Left hindlimb (tissue), 1 donor: Measurements from ENCODE around the gene TM2D3.
A peak's percentile ranks its signal among the peaks of the same experiment; 100 is the strongest.

Source experiments
- DNase-seq: peaks from one replicate; pipeline ENCODE4 v3.0.0-alpha.2; 2018

Gene TM2D3

DNA sequence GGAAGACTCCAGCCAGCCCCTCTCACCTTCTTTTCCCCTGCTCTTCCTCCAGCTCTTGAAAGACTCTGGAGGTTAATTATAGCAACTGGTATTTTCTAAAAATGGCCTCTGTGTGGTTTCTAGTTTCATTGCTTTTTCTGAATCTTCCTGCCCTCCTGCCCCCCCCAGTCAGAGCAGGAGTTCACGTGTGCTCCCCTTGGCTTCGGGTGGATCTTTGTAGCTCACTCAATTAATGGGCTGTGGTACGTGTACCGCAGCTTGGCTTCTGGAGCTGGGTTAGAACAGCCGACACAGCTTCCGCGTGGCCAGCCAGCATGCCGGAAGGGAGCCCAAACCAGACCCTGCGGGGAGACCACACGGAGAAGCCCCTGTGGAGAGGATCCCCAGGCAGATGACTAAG is 31.5 kb downstream of the TM2D3 start:
- peak; percentile 57 for DNase-seq

GRCh38 chr15:101619615-101619865 is 32.6 kb downstream of the TM2D3 start:
- no peak for DNase-seq

DNA sequence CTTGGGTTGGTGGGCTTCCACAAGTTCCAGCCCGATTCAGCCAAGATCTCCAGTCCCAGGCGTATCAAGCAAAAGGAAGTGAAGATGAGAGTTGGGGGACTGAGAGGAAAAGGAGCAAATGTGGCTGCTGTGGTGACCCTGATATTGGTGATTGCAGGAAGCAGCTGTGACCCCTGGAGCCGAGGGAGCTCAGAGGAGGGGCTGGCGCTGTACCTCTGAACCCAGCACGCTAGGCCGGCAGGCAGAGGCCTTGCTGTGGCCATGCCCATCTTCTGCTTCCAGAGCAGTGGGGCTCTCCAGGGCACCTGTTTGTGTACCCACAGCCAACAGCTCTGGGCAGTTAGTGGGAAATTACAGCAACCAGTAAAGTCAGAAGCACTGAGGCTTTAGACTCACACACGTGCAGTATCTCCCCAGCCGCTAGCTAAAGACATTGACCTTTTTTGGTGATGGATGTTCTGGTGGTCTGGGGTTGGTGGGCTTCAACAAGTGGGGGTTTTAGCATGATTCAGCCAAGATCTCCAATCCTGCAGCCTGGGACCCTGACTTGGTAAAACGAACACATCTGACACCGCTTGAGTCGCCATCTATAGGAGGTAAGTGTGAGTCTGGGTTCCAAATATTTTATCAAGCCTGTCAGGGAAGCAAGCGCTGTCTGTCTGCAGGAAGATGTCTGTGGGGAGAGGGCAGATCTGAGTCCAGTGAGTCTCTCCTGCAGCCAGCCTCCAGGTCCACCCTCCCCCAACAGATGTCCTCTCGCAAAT is 33.1 kb downstream of the TM2D3 start:
- no peak for DNase-seq

DNA sequence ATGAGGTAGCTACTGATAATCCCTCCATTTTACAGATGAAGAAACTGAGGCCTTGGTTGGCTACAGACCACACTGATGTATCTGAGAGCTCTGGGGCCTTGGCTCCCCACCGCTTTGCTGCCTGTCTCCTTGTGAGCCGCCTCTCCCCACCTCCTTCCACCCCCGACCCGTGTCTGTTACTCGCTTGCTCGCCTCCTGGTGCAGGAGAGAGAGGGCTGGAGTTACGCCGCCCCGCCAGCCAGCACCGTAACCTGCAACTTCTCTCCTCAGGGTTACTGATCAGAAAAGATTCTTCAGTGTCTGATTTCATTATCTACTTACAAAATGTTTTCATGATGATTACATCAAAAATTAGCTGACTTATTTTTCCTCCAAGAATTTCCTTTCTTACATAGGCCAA is 34.1 kb downstream of the TM2D3 start:
- DNase-seq: no peak

DNA sequence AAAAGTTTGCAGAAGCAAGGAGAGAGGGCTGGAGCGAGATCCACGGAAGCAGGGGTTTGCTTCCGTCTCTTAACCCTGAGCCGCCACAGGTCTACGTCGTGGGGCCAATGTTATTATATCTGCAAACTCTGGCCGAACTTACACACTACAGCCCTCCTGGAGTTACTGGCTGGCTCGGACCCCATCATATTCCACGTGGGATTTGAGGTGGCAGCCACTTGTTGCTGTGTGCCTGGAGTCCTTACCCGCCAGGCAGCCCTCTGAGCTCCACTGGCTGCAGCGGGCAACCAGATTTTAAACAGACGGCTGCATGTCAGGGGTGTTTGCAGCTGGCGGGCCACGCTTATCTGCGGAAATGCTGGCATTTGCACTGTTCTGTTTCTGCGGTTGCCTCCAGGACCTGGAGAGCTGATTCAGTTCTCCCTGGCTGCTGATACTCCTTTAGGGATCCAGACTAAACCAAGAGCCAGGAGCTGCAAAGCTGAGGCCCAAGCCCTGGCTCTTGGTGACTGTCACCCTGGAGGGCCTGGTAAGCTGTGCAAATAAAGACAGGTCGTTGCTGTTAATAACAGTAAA is 34.7 kb downstream of the TM2D3 start:
- no peak for DNase-seq

DNA sequence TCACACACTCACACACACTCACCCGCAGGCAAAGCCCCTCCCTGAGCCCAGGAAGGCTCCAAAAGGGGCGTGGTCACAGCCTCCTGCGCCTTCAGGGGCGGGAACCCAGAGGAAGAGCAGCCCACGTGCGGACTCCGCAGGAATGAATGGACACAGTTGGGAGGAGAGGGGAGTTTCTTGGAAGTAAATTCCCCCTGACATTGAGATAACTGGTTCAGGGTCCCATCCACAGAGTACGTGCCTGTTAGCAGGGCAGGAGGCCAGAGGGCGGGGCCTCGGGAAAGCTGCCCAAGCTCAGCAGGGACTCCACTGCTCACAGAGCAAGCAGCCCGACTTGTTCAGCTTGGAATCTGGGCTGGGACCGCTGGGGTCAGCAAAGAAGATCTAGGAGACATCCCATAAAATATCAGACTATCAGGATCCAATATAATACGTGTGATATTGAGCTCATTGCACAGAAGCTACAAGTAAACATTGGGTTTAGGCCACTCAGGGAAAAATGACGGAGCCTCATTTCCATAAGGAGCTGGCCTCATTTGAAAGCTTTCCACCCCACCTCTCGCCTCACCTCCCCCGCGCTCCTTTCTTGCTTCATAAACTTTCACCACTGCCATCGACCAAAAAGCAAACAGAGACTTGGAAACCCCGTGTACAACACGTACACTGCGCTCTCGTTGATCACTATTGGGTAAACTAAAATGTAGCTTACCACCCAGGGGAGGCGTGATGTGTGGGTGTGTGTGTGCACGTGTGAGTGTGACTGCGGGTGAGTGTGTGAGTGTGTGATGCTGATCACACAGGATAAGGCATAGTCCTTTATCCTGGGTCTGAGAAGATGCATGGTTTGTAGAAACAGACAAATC is 36.0 kb downstream of the TM2D3 start:
- peak; percentile 78 for DNase-seq

DNA sequence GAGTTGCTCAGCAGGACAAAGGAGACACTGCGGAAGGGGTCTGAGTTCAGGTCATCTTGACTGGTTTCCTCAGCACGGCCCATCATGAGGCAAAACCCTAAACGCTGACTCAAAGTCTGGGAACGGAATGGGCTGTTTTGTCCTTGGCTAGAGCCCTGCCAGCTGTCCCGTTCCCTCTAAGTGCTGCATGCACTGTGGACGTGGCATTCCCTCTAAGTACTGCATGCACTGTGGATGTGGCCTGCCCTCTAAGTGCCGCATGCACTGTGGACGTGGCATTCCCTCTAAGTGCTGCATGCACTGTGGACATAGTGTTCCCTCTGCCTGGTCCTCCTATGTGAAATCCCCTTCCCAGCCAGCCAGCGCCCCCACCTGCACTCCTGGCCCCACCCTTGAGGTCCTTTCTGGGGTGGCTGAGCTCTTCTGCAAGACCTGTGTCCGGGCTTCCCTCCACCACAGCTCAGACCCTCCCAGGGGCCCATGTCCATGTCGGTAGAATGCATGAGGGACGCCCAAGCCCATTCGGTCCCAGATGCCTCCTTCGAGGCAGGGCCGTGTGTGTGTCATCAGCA is 36.7 kb downstream of the TM2D3 start:
- no peak for DNase-seq

GRCh38 chr15:101614761-101615160 is 37.4 kb downstream of the TM2D3 start:
- no peak for DNase-seq

DNA sequence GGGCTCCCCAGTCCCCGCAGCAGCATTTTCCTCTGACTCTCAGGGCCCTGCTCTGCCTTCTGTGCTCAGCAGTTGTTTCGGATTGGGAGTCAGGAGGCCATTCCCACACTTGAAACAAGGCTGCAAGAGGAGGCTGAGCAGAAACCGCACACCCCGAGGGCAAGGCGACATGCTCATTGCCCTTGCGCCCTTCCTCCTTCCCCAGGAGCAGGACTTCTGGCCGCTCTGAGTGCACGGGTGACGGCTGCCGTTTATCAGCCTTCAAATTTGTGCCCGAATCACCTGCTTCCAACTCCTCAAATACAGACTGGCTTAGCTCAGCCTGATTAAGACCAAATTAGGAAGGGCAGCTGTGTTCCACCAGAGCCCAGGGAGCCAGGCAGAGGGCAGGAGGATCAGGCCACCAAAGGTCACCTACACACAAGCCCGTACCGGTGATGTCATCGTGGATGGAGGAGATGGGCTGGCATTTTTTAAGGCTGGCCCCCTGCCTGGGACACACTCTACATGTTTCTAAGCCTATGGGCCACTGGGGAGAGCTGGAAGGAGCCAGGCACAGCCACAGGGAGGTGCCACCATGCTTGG is 38.1 kb downstream of the TM2D3 start:
- DNase-seq: no peak

DNA sequence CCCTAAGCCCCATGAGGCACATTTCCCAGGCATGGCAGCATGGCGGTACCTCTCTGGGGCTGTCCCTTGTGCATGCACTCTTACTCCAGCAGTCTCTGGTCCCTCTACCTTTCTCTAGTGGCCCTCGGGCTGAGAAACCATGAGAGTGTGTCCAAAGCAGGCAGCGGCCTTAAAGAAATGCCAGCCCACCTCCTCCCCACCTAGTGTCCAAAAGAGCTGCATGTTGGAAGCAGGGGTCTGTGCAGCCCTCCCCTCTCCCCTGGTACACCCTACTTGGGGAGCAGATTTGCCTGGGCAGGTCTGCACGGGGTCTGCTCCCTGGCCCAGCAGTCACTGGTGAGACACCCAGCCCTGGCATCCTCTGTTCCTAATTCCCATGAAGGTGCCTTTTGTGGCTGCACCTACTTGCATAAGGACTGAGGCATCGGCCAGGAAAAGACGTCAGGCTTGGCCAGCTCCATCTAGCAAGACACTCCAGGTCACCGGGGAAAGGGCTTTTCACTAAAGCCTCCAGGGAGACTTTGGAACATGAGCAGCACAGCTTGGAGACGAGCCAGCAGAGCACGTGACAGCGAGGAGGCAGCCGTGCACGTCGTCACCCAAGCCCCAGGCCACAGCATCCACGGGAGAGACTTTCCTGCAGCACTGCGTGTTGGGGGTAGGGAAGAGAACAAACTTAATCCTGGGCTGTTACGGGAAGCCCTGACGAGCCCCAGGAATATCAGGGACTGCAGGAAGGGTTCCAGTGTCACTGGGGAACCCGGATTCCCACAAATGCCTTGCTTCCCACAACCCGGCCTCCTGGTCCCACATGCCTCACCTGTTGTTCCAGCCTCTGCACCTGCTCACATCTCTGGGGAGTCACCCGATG is 38.8 kb downstream of the TM2D3 start:
- peak; percentile 61 for DNase-seq

DNA sequence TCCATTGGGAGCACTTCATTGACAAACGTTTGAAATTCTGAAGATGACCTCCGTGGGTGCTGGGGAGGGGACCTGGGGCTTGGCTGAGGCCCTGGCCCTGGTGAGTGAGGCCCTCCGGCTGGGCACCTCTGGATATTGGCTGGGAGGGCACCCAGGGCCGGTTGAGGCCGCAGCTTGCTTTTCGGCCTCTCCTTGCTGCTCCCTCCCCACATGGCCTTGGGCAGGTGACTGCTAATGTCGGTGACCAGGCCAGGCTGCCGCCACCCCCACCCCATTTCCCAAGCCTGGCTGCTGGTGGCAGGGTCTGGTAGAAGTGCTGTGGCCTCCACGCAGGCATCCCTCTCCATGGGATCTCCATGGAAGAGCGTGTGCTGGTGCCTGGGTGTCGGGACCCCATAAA is 39.5 kb downstream of the TM2D3 start:
- DNase-seq: no peak

- DNase-seq: no peak
These were observed 40.4 kb downstream of the TM2D3 start for GRCh38 chr15:101611580-101612299.

- no peak for DNase-seq
These were observed 41.2 kb downstream of the TM2D3 start for GRCh38 chr15:101611007-101611406.

GRCh38 chr15:101610611-101611000 is 41.6 kb downstream of the TM2D3 start:
- DNase-seq: no peak

GRCh38 chr15:101609742-101610610 is 42.2 kb downstream of the TM2D3 start:
- no peak for DNase-seq

DNA sequence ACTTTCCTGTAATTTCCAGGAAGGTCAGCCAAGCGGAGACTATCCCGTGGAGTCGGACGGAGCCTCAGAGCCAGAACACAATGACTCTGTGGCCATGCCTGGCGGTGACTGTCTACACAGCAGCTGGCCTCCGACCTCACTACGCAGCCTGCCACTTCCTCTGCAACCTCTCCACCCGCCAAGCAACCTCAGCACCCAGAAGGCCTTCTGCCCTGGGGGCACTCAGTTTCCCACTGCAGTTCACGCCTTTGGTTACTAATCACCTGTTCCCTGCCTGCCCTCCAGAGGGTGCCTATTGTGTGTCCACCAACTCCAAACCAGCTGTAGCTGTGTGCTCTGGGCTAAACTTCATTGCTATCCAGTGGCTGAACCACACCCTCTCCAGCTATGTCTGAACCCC is 44.0 kb downstream of the TM2D3 start:
- DNase-seq: no peak

- DNase-seq: no peak
These were observed 45.1 kb downstream of the TM2D3 start for GRCh38 chr15:101607108-101607507.

- DNase-seq: no peak
These were observed 47.9 kb downstream of the TM2D3 start for GRCh38 chr15:101604124-101604874.

GRCh38 chr15:101602801-101603200 is 49.4 kb downstream of the TM2D3 start:
- no peak for DNase-seq

- no peak for DNase-seq
These were observed 52.1 kb downstream of the TM2D3 start for GRCh38 chr15:101600035-101600434.
